H9 (cell line): ENCODE results near the gene MTMR3. TPM values are rescaled to one million over a fixed set of nuclear protein-coding genes. Genes with fewer than 3 reads are reported as not detected.

Experiments used
- DNase-seq: peaks from one replicate; pipeline ENCODE4 v3.0.0-alpha.2; 2017
- H2AFZ ChIP-seq: one replicate; pipeline ENCODE4 v1.6.1; 2013; ENCODE audit warnings: mild to moderate bottlenecking, low read length, control low read depth, moderate library complexity
- H2AK5ac ChIP-seq: 2 replicates; pipeline ENCODE4 v1.6.1; 2013; ENCODE audit warnings: low read length, control low read depth, mixed read lengths; ENCODE audit not compliant: insufficient read length
- H2BK120ac ChIP-seq: one replicate; pipeline ENCODE4 v1.6.1; 2013; ENCODE audit warnings: low read depth, mild to moderate bottlenecking, low read length, control low read depth, inconsistent platforms; ENCODE audit not compliant: poor library complexity, severe bottlenecking
- H2BK12ac ChIP-seq: 2 replicates; pipeline ENCODE4 v1.6.1; 2013; ENCODE audit warnings: low read length, control low read depth, mixed read lengths, low read depth; ENCODE audit not compliant: insufficient read length
- H2BK15ac ChIP-seq: 2 replicates; pipeline ENCODE4 v1.6.1; 2013; ENCODE audit warnings: low read depth, low read length, control low read depth
- H2BK20ac ChIP-seq: one replicate; pipeline ENCODE4 v1.6.1; 2013; ENCODE audit warnings: low read depth, mild to moderate bottlenecking, low read length, control low read depth, inconsistent platforms; ENCODE audit not compliant: poor library complexity, severe bottlenecking
- H2BK5ac ChIP-seq: 2 replicates; pipeline ENCODE4 v1.6.1; 2013; ENCODE audit warnings: low read length, control low read depth, mixed read lengths; ENCODE audit not compliant: insufficient read length
- H3K14ac ChIP-seq: 2 replicates; pipeline ENCODE4 v1.6.1; 2013; ENCODE audit warnings: low read length, control low read depth; ENCODE audit not compliant: insufficient read depth
- H3K18ac ChIP-seq: 2 replicates; pipeline ENCODE4 v1.6.1; 2013; ENCODE audit warnings: low read depth, mild to moderate bottlenecking, mixed read lengths, low read length, control low read depth; ENCODE audit not compliant: insufficient read length
- H3K23ac ChIP-seq: 2 replicates; pipeline ENCODE4 v1.6.1; 2013; ENCODE audit warnings: low read length, control low read depth, mixed read lengths, low read depth; ENCODE audit not compliant: insufficient read length
- H3K23me2 ChIP-seq: 2 replicates; pipeline ENCODE4 v1.6.1; 2013; ENCODE audit warnings: low read depth, mild to moderate bottlenecking, mixed read lengths, low read length, control low read depth; ENCODE audit not compliant: insufficient read length, poor library complexity, severe bottlenecking
- H3K27ac ChIP-seq: 2 replicates; pipeline ENCODE4 v1.5.1; 2013; ENCODE audit warnings: low read length, control low read depth, mixed read lengths, low read depth; ENCODE audit not compliant: insufficient read length
- H3K27me3 ChIP-seq: 2 replicates; pipeline ENCODE4 v1.6.1; 2013; ENCODE audit warnings: low read length, control low read depth, inconsistent platforms; ENCODE audit not compliant: insufficient read depth
- H3K4ac ChIP-seq: 2 replicates; pipeline ENCODE4 v1.6.1; 2013; ENCODE audit warnings: low read depth, mild to moderate bottlenecking, control low read depth, inconsistent platforms, low read length, moderate library complexity
- H3K4me1 ChIP-seq: 2 replicates; pipeline ENCODE4 v1.6.1; 2013; ENCODE audit warnings: low read length, control low read depth, inconsistent platforms; ENCODE audit not compliant: insufficient read depth
- H3K4me2 ChIP-seq: 2 replicates; pipeline ENCODE4 v1.6.1; 2013; ENCODE audit warnings: low read length, control low read depth, mixed read lengths; ENCODE audit not compliant: insufficient read length, insufficient read depth
- H3K56ac ChIP-seq: 2 replicates; pipeline ENCODE4 v1.6.1; 2013; ENCODE audit warnings: low read depth, mild to moderate bottlenecking, mixed read lengths, low read length, control low read depth; ENCODE audit not compliant: insufficient read length
- H3K79me1 ChIP-seq: 2 replicates; pipeline ENCODE4 v1.6.1; 2013; ENCODE audit warnings: low read depth, mild to moderate bottlenecking, moderate library complexity, low read length, control low read depth, inconsistent platforms; ENCODE audit not compliant: insufficient read depth, poor library complexity, severe bottlenecking
- H3K79me2 ChIP-seq: 2 replicates; pipeline ENCODE4 v1.6.1; 2013; ENCODE audit warnings: low read length, control low read depth, inconsistent platforms; ENCODE audit not compliant: insufficient read depth
- H3K9ac ChIP-seq: 2 replicates; pipeline ENCODE4 v1.6.1; 2013; ENCODE audit warnings: low read length, control low read depth, mixed read lengths; ENCODE audit not compliant: insufficient read length; ENCODE audit errors: extremely low read depth
- H3K9me3 ChIP-seq: one replicate; pipeline ENCODE4 v1.6.1; 2013; ENCODE audit warnings: low read depth, low read length, inconsistent platforms; ENCODE audit not compliant: control insufficient read depth
- H3T11ph ChIP-seq: one replicate; pipeline ENCODE4 v1.6.1; 2013; ENCODE audit warnings: mild to moderate bottlenecking, low read length, control low read depth, inconsistent platforms
- H4K20me1 ChIP-seq: one replicate; pipeline ENCODE4 v1.6.1; 2013; ENCODE audit not compliant: control insufficient read depth, insufficient read length, insufficient read depth
- H4K5ac ChIP-seq: 2 replicates; pipeline ENCODE4 v1.6.1; 2013; ENCODE audit warnings: low read depth, mild to moderate bottlenecking, mixed read lengths, low read length, control low read depth; ENCODE audit not compliant: insufficient read length
- H4K8ac ChIP-seq: replicated peaks from 2 replicates; pipeline ENCODE4 v1.6.1; 2013; ENCODE audit warnings: low read length, control low read depth, mixed read lengths, low read depth; ENCODE audit not compliant: insufficient read length
- H4K91ac ChIP-seq: 2 replicates; pipeline ENCODE4 v1.6.1; 2013; ENCODE audit warnings: low read depth, mild to moderate bottlenecking, moderate library complexity, mixed read lengths, low read length, control low read depth; ENCODE audit not compliant: insufficient read length
- H3K27ac Mint-ChIP-seq, 3 experiments: 2 replicates in 2 of 3; 3 replicates in 1 of 3; pipeline ENCODE4 v1.8.0; 2020 to 2021; ENCODE audit warnings: mixed read lengths in 3 of 3, mild to moderate bottlenecking in 1 of 3, moderate library complexity in 1 of 3
- H3K27me3 Mint-ChIP-seq: 2 replicates; pipeline ENCODE4 v1.8.0; 2021; ENCODE audit warnings: low read depth, mild to moderate bottlenecking, moderate library complexity, mixed read lengths
- H3K36me3 Mint-ChIP-seq, 3 experiments: 2 replicates in 2 of 3; 3 replicates in 1 of 3; pipeline ENCODE4 v1.8.0; 2020 to 2021; ENCODE audit warnings: low read depth in 3 of 3, mixed read lengths in 3 of 3; ENCODE audit not compliant: insufficient read depth in 1 of 3
- H3K4me1 Mint-ChIP-seq, 2 experiments: 2 replicates each; pipeline ENCODE4 v1.8.0; 2020; ENCODE audit warnings: mixed read lengths in 2 of 2
- H3K4me3 Mint-ChIP-seq, 2 experiments: 2 replicates in 1 of 2; 3 replicates in 1 of 2; pipeline ENCODE4 v1.8.0; 2020 to 2021; ENCODE audit warnings: mild to moderate bottlenecking in 2 of 2, mixed read lengths in 2 of 2, moderate library complexity in 1 of 2
- H3K9me3 Mint-ChIP-seq, 2 experiments: 2 replicates in 1 of 2; 3 replicates in 1 of 2; pipeline ENCODE4 v1.8.0; 2020; ENCODE audit warnings: mild to moderate bottlenecking in 2 of 2, mixed read lengths in 2 of 2, moderate library complexity in 1 of 2
- CTCF ChIP-seq: fragments of 200-600 bp; sonication (generic); conservative IDR thresholded peaks from 3 replicates; pipeline ENCODE4 v1.8.0; 2021; ENCODE audit warnings: antibody characterized with exemption, mild to moderate bottlenecking
- WGBS: extraction: QIAGEN DNeasy Blood & Tissue Kit; methylation state at CpG from one replicate; pipeline ENCODE4 v1.1.7; 2013; ENCODE audit warnings: missing lambda C conversion rate, low lambda C conversion rate, mixed read lengths; ENCODE audit not compliant: insufficient read length; ENCODE audit errors: extremely low coverage; 5-methylcytosine and 5-hydroxymethylcytosine counted together
- total RNA-seq: library from RNA; stranded (reverse); gene quantifications from 2 replicates; pipeline ENCODE4 v1.2.1, GENCODE V29; 2021

The MTMR3 gene
- total RNA-seq, 1 experiment from 2014 or later: 19.8 TPM

- no peak overlapping the region for H2BK12ac ChIP-seq
- no peaks in the 10 kb centered on the region for H3K4me1 ChIP-seq
- H3K9me3 ChIP-seq: no peaks in the 10 kb centered on the region
- peaks cover 2 to 25% (median 8%) of the 10 kb centered on the region in 3 experiments; a peak in 6 of 7 replicates for H3K36me3 Mint-ChIP-seq
- H4K91ac ChIP-seq: no peak overlapping the region
- no peaks in the 10 kb centered on the region for H3K9me3 Mint-ChIP-seq
- no peak overlapping the region for H3K4me3 Mint-ChIP-seq
- H2BK5ac ChIP-seq: no peak overlapping the region
- H3K23me2 ChIP-seq: no peaks in the 10 kb centered on the region
- H3K18ac ChIP-seq: no peak overlapping the region
- no peak overlapping the region for H2BK120ac ChIP-seq
- H3K9ac ChIP-seq: no peak overlapping the region
- H3K27ac ChIP-seq: no peak overlapping the region
- H3K14ac ChIP-seq: no peak overlapping the region
- no peak overlapping the region for H3K27ac Mint-ChIP-seq
- no peaks in the 10 kb centered on the region for H3K79me1 ChIP-seq
- no CpG with 5 or more reads among the region's 2 CpGs for WGBS
- H3K27me3 ChIP-seq: no peaks in the 10 kb centered on the region
- H3K4me1 Mint-ChIP-seq: peaks cover 9 to 10% of the 10 kb centered on the region in 2 experiments; a peak in 3 of 4 replicates
- no peak overlapping the region for H2BK15ac ChIP-seq
- DNase-seq: no peak
- no peaks in the 10 kb centered on the region for H3K79me2 ChIP-seq
- no peak overlapping the region for H3K4me2 ChIP-seq
- no peak overlapping the region for H2AFZ ChIP-seq
- no peak overlapping the region for H4K8ac ChIP-seq
- no peak overlapping the region for H4K5ac ChIP-seq
- no peak overlapping the region for H3K23ac ChIP-seq
- TF ChIP-seq CTCF: no peak
- H4K20me1 ChIP-seq: no peaks in the 10 kb centered on the region
- no peak overlapping the region for H3T11ph ChIP-seq
- no peak overlapping the region for H3K4ac ChIP-seq
- H3K56ac ChIP-seq: no peak overlapping the region
- H2AK5ac ChIP-seq: no peak overlapping the region
- H3K27me3 Mint-ChIP-seq: no peaks in the 10 kb centered on the region
- H2BK20ac ChIP-seq: no peak overlapping the region
Observed at GRCh38 chr22:30000566-30000965, 117.6 kb downstream of the MTMR3 start.
